Sigmoid colon (tissue), 4 donors: ENCODE results near the gene UPK3B.
"Not testable (repeated sequence)": the region's sequence is repeated elsewhere in the genome, so short reads cannot be mapped to it uniquely, and the experiment has no call there.

ENCODE experiments used
- EP300 ChIP-seq, 4 donors: sonication (generic); formaldehyde crosslinking; IDR thresholded peaks; one replicate each; pipeline ENCODE4 v1.6.1; 2017; ENCODE audit warnings: antibody characterized with exemption in 4 of 4
- TF ChIP-seq, protein P1 (sequence below), 4 experiments: fragments of 450-650 bp in 3 of 4; fragments of 200-600 bp in 1 of 4; IDR thresholded peaks; one replicate each; pipeline ENCODE4 v1.5.1; 2016 to 2019; ENCODE audit warnings: antibody characterized with exemption in 4 of 4, mild to moderate bottlenecking in 3 of 4, moderate library complexity in 2 of 4

DNA sequence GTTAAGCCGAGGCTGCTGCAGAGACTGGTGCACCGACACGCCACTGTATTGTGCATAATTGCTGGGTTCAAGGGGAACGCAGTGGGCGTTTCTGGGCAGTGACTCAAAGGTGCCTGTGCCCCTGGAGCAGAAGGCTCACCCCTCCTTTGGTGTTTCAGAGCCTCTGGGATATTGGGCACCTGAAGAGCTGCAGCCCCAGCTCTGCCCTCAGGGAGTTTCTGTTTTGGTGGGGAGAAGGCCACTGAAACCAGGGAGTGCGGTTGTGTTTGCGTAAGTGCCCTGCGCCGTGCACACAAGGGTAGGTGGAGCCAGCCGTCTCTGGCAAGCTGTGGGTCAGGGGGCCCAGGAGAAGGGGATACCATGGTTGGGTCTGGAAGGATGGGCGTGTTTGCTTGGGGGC, 34.1 kb upstream of the UPK3B start:
- TF ChIP-seq EP300 (IDR thresholded peaks at IDR 0.05): not testable (repeated sequence)
- TF ChIP-seq, protein P1, sequence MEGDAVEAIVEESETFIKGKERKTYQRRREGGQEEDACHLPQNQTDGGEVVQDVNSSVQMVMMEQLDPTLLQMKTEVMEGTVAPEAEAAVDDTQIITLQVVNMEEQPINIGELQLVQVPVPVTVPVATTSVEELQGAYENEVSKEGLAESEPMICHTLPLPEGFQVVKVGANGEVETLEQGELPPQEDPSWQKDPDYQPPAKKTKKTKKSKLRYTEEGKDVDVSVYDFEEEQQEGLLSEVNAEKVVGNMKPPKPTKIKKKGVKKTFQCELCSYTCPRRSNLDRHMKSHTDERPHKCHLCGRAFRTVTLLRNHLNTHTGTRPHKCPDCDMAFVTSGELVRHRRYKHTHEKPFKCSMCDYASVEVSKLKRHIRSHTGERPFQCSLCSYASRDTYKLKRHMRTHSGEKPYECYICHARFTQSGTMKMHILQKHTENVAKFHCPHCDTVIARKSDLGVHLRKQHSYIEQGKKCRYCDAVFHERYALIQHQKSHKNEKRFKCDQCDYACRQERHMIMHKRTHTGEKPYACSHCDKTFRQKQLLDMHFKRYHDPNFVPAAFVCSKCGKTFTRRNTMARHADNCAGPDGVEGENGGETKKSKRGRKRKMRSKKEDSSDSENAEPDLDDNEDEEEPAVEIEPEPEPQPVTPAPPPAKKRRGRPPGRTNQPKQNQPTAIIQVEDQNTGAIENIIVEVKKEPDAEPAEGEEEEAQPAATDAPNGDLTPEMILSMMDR (IDR thresholded peaks at IDR 0.05): not testable (repeated sequence)
